HL-60 (cell line): Measurements from ENCODE around the gene THY1.

ENCODE experiments used
- GABPA ChIP-seq: IDR thresholded peaks from 2 replicates; pipeline ENCODE4 v1.6.1; 2012; ENCODE audit warnings: low read depth
- POLR2AphosphoS5 ChIP-seq: IDR thresholded peaks from 2 replicates; pipeline ENCODE4 v1.6.1; 2012; ENCODE audit warnings: low read depth
- SPI1 ChIP-seq: IDR thresholded peaks from 2 replicates; pipeline ENCODE4 v1.6.1; 2012; ENCODE audit warnings: low read depth, mild to moderate bottlenecking, borderline replicate concordance
- TF ChIP-seq, protein P1 (sequence below): IDR thresholded peaks from one replicate; pipeline ENCODE4 v1.5.1; 2011; ENCODE audit warnings: low read length, control low read depth, inconsistent platforms; ENCODE audit not compliant: insufficient read depth
- TF ChIP-seq, protein P2 (sequence below): IDR thresholded peaks from 2 replicates; pipeline ENCODE4 v1.6.1; 2012; ENCODE audit warnings: low read depth; ENCODE audit not compliant: insufficient replicate concordance

DNA sequence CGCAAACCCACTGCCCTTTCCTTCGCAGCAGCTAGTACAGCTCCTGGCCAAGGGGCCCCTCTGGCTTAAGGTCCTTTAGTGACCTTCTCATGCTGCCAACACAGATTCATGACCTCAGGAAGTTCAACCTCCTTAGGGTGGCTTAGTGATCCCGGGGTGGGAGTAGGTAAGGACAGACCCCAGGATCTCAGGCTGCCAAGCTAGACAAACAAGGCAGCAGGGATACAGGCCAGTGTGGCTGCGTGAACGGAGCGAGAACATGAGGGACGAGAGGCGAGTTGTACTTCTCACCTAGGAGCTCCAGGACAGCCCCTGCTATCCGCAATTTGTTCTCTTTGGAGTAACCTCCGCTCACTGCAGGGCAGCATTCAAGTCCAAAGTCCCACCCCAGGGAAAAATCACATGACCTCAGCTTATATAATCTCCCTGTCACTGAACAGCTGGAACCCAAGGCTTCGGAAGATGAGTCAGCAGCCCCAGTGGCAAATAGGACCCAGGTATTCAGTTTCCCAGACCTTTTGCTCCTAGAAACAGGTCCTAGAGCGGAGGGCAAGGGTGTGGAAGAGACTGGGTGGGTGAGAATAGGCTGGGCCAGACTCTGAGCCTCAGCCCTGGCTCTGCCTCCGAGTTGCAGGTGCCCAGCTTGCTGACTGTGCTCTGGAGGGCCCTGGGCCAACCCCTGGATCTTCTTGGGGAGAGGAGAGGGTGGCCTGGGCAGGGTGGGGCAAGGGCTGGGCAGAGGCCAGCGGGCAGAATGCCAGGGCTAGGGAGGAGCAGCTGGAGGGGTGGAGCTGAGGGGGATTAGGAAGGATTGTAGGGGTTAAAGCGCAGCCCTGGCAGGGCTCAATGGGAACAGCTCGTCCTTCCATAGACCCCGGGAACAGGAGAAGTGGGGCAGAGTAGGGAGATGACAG, 54.6 kb downstream of the THY1 start:
- TF ChIP-seq POLR2AphosphoS5, result no peak
- TF ChIP-seq, protein P1, sequence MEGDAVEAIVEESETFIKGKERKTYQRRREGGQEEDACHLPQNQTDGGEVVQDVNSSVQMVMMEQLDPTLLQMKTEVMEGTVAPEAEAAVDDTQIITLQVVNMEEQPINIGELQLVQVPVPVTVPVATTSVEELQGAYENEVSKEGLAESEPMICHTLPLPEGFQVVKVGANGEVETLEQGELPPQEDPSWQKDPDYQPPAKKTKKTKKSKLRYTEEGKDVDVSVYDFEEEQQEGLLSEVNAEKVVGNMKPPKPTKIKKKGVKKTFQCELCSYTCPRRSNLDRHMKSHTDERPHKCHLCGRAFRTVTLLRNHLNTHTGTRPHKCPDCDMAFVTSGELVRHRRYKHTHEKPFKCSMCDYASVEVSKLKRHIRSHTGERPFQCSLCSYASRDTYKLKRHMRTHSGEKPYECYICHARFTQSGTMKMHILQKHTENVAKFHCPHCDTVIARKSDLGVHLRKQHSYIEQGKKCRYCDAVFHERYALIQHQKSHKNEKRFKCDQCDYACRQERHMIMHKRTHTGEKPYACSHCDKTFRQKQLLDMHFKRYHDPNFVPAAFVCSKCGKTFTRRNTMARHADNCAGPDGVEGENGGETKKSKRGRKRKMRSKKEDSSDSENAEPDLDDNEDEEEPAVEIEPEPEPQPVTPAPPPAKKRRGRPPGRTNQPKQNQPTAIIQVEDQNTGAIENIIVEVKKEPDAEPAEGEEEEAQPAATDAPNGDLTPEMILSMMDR, result no peak
- TF ChIP-seq, protein P2, sequence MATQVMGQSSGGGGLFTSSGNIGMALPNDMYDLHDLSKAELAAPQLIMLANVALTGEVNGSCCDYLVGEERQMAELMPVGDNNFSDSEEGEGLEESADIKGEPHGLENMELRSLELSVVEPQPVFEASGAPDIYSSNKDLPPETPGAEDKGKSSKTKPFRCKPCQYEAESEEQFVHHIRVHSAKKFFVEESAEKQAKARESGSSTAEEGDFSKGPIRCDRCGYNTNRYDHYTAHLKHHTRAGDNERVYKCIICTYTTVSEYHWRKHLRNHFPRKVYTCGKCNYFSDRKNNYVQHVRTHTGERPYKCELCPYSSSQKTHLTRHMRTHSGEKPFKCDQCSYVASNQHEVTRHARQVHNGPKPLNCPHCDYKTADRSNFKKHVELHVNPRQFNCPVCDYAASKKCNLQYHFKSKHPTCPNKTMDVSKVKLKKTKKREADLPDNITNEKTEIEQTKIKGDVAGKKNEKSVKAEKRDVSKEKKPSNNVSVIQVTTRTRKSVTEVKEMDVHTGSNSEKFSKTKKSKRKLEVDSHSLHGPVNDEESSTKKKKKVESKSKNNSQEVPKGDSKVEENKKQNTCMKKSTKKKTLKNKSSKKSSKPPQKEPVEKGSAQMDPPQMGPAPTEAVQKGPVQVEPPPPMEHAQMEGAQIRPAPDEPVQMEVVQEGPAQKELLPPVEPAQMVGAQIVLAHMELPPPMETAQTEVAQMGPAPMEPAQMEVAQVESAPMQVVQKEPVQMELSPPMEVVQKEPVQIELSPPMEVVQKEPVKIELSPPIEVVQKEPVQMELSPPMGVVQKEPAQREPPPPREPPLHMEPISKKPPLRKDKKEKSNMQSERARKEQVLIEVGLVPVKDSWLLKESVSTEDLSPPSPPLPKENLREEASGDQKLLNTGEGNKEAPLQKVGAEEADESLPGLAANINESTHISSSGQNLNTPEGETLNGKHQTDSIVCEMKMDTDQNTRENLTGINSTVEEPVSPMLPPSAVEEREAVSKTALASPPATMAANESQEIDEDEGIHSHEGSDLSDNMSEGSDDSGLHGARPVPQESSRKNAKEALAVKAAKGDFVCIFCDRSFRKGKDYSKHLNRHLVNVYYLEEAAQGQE, result no peak
- no peak for TF ChIP-seq SPI1
- TF ChIP-seq GABPA, result no peak
